ENCODE measurements around the gene NPTN. TPM values are rescaled to one million over a fixed set of nuclear protein-coding genes. Genes with fewer than 3 reads are reported as not detected.

NPTN gene
- total and polyA plus RNA-seq, 9 of the 15 experiments (the other 6 are each of a cell fraction or from before 2014, with no cell fraction given), result 9.6 to 48.5 (median 21.7) TPM

DNA sequence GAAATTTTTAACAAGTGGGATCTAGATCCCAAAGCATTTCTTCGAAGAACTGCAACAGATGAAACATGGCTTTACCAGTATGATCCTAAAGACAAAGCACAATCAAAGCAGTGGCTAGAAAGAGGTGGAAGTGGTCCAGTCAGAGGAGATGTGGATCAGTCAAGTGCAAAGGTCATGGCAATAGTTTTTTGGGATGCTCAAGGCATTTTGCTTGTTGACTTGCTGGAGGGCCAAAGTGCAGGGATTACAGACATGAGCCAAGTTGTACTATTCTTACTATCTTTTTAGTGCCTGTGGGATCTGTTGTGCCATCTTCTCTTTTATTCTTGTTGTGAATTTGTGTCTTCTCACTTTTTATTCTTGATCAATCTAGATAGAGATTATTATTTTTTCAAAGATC is 108.3 kb downstream of the NPTN start (continued):
- TF ChIP-seq, protein P1, sequence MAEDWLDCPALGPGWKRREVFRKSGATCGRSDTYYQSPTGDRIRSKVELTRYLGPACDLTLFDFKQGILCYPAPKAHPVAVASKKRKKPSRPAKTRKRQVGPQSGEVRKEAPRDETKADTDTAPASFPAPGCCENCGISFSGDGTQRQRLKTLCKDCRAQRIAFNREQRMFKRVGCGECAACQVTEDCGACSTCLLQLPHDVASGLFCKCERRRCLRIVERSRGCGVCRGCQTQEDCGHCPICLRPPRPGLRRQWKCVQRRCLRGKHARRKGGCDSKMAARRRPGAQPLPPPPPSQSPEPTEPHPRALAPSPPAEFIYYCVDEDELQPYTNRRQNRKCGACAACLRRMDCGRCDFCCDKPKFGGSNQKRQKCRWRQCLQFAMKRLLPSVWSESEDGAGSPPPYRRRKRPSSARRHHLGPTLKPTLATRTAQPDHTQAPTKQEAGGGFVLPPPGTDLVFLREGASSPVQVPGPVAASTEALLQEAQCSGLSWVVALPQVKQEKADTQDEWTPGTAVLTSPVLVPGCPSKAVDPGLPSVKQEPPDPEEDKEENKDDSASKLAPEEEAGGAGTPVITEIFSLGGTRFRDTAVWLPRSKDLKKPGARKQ (CRISPR knock-in tag; IDR thresholded peaks at IDR 0.05), result no peak

DNA sequence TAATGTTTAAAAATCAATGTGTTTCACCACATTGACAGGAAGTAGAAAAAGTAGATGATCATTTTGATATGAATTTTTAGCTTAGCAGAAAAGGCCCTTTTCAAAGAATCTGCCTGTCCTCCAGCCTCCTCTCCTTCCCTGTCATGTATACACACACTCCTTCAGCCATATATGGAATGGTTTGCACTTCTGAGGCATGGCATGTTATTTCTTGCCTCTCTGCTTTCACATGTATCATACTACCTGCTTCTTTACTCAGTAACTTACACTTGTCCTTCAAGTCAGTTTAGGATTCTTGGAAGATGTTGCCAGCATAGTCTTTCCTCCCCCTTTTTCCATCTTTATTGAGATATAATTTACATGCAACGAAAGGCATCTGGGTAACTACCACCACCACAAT is 111.2 kb downstream of the NPTN start:
- in situ Hi-C loops (cut with MboI), result no loop called here
- H3K27ac ChIP-seq (ENCODE audit: extremely low read depth, low read depth, low read length), result no peak overlapping the region
- H3K79me2 ChIP-seq (ENCODE audit: control insufficient read depth, insufficient read depth, low read length), result no peaks in the 10 kb centered on the region
- H3K9ac ChIP-seq (ENCODE audit: insufficient read depth in 1 of 2, low read depth in 2 of 2, low read length in 2 of 2), result no peak overlapping the region
- intact Hi-C loops (cut with micrococcal nuclease), result no loop called here
- H3K9me1 ChIP-seq (ENCODE audit: control insufficient read depth, insufficient read depth, low read length), result no peaks in the 10 kb centered on the region
- DNase-seq (ENCODE audit: extremely low read depth in 1 of 4, low spot score in 3 of 4) (no peak), ATAC-seq (no peak), FAIRE-seq (no peak)
- no TSS peak for BruUV-seq (replicated peaks)
- no peaks in the 10 kb centered on the region for H3K36me3 ChIP-seq (ENCODE audit: control insufficient read depth, insufficient read depth, low read length)
- no peaks in the 10 kb centered on the region for H4K20me1 ChIP-seq (replicated peaks; ENCODE audit: control insufficient read depth, insufficient read depth, low read length)
- no peaks in the 10 kb centered on the region for H3K4me1 ChIP-seq (replicated peaks in 1 of 2; ENCODE audit: control insufficient read depth in 2 of 2, insufficient read depth in 2 of 2, low read length in 2 of 2)
- H3K9me3 ChIP-seq (replicated peaks; ENCODE audit: control insufficient read depth, insufficient read depth, low read depth, low read length), result no peaks in the 10 kb centered on the region; the same call in 1 of the 2 replicates
- H3K4me3 ChIP-seq, result no peak overlapping the region
- TF ChIP-seq CBFB (CRISPR knock-in tag; IDR thresholded peaks at IDR 0.05), result no peak
- TF ChIP-seq FUS (optimal IDR thresholded peaks at IDR 0.05; ENCODE audit: low read depth, low read length), result no peak
- TF ChIP-seq ZNF347 (CRISPR knock-in tag; IDR thresholded peaks at IDR 0.05; ENCODE audit: low read depth), result no peak
- no peak for TF ChIP-seq ZNF146 (CRISPR knock-in tag; IDR thresholded peaks at IDR 0.05; ENCODE audit: unreplicated experiment)
- TF ChIP-seq SMAD3 (CRISPR knock-in tag; conservative IDR thresholded peaks at IDR 0.05), result no peak
- no peak for TF ChIP-seq TBL1XR1 (IDR thresholded peaks at IDR 0.05; ENCODE audit: low read length in 2 of 2)
- no peak for TF ChIP-seq ZBTB17 (CRISPR knock-in tag; IDR thresholded peaks at IDR 0.05)
- no peak for TF ChIP-seq RCOR1 (IDR thresholded peaks at IDR 0.05; ENCODE audit: borderline replicate concordance in 1 of 2, low read depth in 2 of 2, low read length in 2 of 2)
- TF ChIP-seq SNRNP70 (optimal IDR thresholded peaks at IDR 0.05; ENCODE audit: low read depth, low read length), result no peak
- TF ChIP-seq ZKSCAN1 (IDR thresholded peaks at IDR 0.05; ENCODE audit: low read depth, low read length), result no peak
- no peak for TF ChIP-seq NFE2L1 (tag; IDR thresholded peaks at IDR 0.05; ENCODE audit: borderline replicate concordance, low read depth)
- TF ChIP-seq RUNX1 (IDR thresholded peaks at IDR 0.05; ENCODE audit: low read depth), result no peak
- no peak for TF ChIP-seq RBM14 (IDR thresholded peaks at IDR 0.05; ENCODE audit: borderline replicate concordance, insufficient read depth, low read depth, low read length)
- TF ChIP-seq TEAD4 (IDR thresholded peaks at IDR 0.05; ENCODE audit: low read length), result no peak
- TF ChIP-seq TEAD4 (CRISPR knock-in tag; IDR thresholded peaks at IDR 0.05; ENCODE audit: borderline replicate concordance), result no peak
- TF ChIP-seq, protein P2, sequence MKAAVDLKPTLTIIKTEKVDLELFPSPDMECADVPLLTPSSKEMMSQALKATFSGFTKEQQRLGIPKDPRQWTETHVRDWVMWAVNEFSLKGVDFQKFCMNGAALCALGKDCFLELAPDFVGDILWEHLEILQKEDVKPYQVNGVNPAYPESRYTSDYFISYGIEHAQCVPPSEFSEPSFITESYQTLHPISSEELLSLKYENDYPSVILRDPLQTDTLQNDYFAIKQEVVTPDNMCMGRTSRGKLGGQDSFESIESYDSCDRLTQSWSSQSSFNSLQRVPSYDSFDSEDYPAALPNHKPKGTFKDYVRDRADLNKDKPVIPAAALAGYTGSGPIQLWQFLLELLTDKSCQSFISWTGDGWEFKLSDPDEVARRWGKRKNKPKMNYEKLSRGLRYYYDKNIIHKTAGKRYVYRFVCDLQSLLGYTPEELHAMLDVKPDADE (conservative IDR thresholded peaks at IDR 0.05; ENCODE audit: control insufficient read depth, low read depth, low read length), result no peak
- TF ChIP-seq DACH1 (IDR thresholded peaks at IDR 0.05; ENCODE audit: partially characterized antibody), result no peak
- no peak for TF ChIP-seq ZC3H11A (IDR thresholded peaks at IDR 0.05; ENCODE audit: low read depth, low read length)
- TF ChIP-seq, protein P3, sequence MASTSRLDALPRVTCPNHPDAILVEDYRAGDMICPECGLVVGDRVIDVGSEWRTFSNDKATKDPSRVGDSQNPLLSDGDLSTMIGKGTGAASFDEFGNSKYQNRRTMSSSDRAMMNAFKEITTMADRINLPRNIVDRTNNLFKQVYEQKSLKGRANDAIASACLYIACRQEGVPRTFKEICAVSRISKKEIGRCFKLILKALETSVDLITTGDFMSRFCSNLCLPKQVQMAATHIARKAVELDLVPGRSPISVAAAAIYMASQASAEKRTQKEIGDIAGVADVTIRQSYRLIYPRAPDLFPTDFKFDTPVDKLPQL (IDR thresholded peaks at IDR 0.05; ENCODE audit: extremely low read depth, insufficient read length), result no peak
- TF ChIP-seq KAT2B (IDR thresholded peaks at IDR 0.05; ENCODE audit: low read depth, low read length), result no peak
- no peak overlapping the region for H3K4me2 ChIP-seq (ENCODE audit: insufficient read depth, low read length)
- no peaks in the 10 kb centered on the region for H3K27me3 ChIP-seq (ENCODE audit: control insufficient read depth in 2 of 2, insufficient read depth in 2 of 2, low read length in 2 of 2)
- POLR2A ChIA-PET, result no interaction called here
- CTCF ChIA-PET (ENCODE audit: low intra/inter-chr PET ratio), result no interaction called here
- H2AFZ ChIP-seq (ENCODE audit: low read depth, low read length), result no peak overlapping the region
- 0% methylated on average over 1 of the region's 1 CpG for WGBS (ENCODE audit: insufficient coverage, low coverage, missing lambda C conversion rate)
